ENCODE measurements around the gene H3-3A. TPM values are rescaled to one million over a fixed set of nuclear protein-coding genes. Genes with fewer than 3 reads are reported as not detected.

H3-3A gene
- total RNA-seq, 1 donor from 2014 or later = 606 TPM

DNA sequence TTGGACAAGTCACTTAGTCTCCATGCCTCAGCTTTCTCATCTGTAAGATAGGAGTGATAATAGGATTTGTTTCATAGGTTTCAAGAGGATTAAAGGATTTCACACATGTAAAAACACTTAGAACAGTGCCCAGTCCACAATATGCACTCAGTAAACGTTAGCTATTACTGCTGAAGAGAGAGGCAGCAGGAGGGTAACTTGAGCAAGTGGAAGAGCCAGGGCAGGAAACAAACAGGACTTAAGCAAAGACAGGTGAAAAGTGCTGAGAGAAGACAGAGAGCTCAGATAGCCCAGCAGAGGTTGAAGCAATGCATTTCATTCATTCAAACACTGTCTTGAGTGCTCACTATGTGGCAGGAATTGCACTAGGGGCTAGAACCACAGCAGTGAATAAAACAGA lies 21.1 kb upstream of the H3-3A start:
- no peaks in the 10 kb centered on the region for H3K4me1 Mint-ChIP-seq (ENCODE audit: unreplicated experiment)

DNA sequence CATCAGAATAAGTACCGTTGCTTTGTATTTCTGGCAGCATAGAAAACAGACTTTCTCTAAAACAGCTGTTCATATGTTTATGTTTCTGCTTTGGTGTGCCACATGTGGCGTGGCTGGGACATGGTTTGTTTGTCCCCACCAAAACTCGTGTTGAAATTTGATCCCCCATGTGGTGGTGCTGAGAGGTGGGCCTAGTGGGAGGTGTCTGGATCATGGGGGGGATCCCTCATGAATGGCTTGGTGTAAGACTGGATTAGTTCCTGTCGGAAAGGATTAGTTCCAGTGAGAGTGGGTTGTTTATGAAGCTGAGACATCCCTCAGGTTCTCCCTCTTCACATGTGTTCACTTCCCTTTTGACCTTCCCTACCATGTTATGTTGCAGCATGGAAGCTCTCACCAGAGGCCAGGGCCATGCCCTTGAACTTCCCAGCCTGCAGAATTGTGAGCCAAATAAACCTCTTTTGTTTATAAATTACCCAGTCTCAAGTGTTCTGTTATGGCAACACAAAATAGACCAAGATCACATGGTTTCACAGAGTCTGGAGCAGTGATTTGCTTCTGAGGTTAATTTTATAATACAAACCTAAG lies 17.9 kb upstream of the H3-3A start:
- no peak overlapping the region for H3K4me3 Mint-ChIP-seq (ENCODE audit: unreplicated experiment)
- TF ChIP-seq, protein P1, sequence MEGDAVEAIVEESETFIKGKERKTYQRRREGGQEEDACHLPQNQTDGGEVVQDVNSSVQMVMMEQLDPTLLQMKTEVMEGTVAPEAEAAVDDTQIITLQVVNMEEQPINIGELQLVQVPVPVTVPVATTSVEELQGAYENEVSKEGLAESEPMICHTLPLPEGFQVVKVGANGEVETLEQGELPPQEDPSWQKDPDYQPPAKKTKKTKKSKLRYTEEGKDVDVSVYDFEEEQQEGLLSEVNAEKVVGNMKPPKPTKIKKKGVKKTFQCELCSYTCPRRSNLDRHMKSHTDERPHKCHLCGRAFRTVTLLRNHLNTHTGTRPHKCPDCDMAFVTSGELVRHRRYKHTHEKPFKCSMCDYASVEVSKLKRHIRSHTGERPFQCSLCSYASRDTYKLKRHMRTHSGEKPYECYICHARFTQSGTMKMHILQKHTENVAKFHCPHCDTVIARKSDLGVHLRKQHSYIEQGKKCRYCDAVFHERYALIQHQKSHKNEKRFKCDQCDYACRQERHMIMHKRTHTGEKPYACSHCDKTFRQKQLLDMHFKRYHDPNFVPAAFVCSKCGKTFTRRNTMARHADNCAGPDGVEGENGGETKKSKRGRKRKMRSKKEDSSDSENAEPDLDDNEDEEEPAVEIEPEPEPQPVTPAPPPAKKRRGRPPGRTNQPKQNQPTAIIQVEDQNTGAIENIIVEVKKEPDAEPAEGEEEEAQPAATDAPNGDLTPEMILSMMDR (IDR thresholded peaks at IDR 0.05; ENCODE audit: unreplicated experiment) = no peak
- H3K27me3 Mint-ChIP-seq (ENCODE audit: unreplicated experiment) = peaks cover 7% of the 10 kb centered on the region
- no peaks in the 10 kb centered on the region for H3K9me3 Mint-ChIP-seq (ENCODE audit: unreplicated experiment)
- no peak overlapping the region for H3K27ac Mint-ChIP-seq (ENCODE audit: unreplicated experiment)
- DNase-seq (ENCODE audit: low spot score) = no peak
- no peaks in the 10 kb centered on the region for H3K36me3 Mint-ChIP-seq (ENCODE audit: low read depth, unreplicated experiment)
- no peaks in the 10 kb centered on the region for H3K4me1 Mint-ChIP-seq (ENCODE audit: unreplicated experiment)

More for the DNA sequence above, 21.1 kb upstream of the H3-3A start:
- Mint-ChIP-seq H3K36me3 (ENCODE audit: low read depth, unreplicated experiment) (no peaks in the 10 kb centered on the region), H3K9me3 (ENCODE audit: unreplicated experiment) (no peaks in the 10 kb centered on the region), H3K27me3 (ENCODE audit: unreplicated experiment) (peaks cover 7% of the 10 kb centered on the region), H3K4me3 (ENCODE audit: unreplicated experiment) (no peak overlapping the region), H3K27ac (ENCODE audit: unreplicated experiment) (no peak overlapping the region)
- TF ChIP-seq, protein P1 (IDR thresholded peaks at IDR 0.05; ENCODE audit: unreplicated experiment) = no peak
- no peak for DNase-seq (ENCODE audit: low spot score)

DNA sequence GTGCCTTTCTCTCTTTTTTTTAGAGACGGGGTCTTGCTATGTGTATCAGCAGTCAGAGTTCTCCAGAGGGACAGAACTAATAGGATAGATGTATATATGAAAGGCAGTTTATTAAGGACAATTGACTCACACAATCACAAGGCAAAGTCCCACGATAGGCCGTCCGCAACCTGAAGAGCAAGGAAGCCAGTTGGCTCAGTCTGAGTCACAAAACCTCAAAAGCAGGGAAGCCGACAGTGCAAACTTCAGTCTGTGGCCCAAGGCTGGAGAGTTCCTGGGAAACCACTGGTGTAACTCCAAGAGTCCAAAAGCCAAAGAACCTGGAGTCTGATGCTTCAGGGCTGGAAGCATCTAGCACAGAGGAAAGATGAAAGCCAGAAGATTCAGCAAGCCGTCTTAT lies 16.3 kb upstream of the H3-3A start:
- Mint-ChIP-seq H3K4me3 (ENCODE audit: unreplicated experiment) (no peak overlapping the region), H3K27ac (ENCODE audit: unreplicated experiment) (no peak overlapping the region), H3K4me1 (ENCODE audit: unreplicated experiment) (no peaks in the 10 kb centered on the region), H3K9me3 (ENCODE audit: unreplicated experiment) (no peaks in the 10 kb centered on the region), H3K27me3 (ENCODE audit: unreplicated experiment) (peaks cover 5% of the 10 kb centered on the region), H3K36me3 (ENCODE audit: low read depth, unreplicated experiment) (no peaks in the 10 kb centered on the region)
- DNase-seq (ENCODE audit: low spot score) = no peak
- TF ChIP-seq, protein P1 (IDR thresholded peaks at IDR 0.05; ENCODE audit: unreplicated experiment) = no peak

DNA sequence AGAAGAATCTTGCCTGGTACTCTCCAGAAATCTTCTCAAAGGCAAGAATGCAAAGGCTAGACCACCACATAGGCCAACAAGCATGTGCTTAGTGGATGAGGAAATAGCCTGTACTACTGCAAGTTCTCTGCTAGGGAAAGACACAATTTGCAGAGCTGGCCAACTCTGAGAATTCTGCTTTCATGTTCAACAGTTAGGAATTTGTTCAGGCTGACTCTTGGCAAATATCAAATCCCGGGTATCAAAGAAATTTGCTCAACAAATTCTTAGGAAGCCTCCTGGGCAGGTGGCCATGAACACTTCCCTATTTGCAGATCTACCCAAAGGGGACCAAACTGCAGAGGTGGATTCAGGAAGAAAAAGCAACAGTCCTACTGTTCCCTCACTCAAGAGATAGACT lies 15.0 kb upstream of the H3-3A start:
- Mint-ChIP-seq H3K4me3 (ENCODE audit: unreplicated experiment) (no peak overlapping the region), H3K9me3 (ENCODE audit: unreplicated experiment) (no peaks in the 10 kb centered on the region), H3K36me3 (ENCODE audit: low read depth, unreplicated experiment) (no peaks in the 10 kb centered on the region), H3K27ac (ENCODE audit: unreplicated experiment) (no peak overlapping the region), H3K4me1 (ENCODE audit: unreplicated experiment) (no peaks in the 10 kb centered on the region), H3K27me3 (ENCODE audit: unreplicated experiment) (peaks cover 3% of the 10 kb centered on the region)
- no peak for DNase-seq (ENCODE audit: low spot score)
- TF ChIP-seq, protein P1 (IDR thresholded peaks at IDR 0.05; ENCODE audit: unreplicated experiment) = no peak

DNA sequence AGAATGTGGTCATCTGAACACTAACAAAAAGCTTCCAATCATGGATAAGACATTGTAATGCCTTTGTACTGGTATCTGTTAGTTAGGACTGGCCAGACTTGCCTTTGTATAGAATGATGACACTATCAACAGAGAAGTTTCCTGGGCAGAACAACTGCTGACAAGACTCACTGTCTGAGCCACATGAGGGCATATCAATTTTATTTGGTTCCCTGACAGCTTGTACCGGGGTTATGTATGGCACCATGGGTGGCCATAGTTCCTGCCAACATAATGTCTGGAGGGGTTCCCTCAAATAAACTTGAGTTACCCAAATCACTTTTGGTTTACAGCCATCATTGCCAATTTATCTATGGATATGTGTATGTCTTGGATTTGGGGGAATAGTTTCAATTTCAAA lies 13.6 kb upstream of the H3-3A start:
- Mint-ChIP-seq H3K27ac (ENCODE audit: unreplicated experiment) (no peak overlapping the region), H3K27me3 (ENCODE audit: unreplicated experiment) (peaks cover 5% of the 10 kb centered on the region), H3K36me3 (ENCODE audit: low read depth, unreplicated experiment) (no peaks in the 10 kb centered on the region), H3K4me3 (ENCODE audit: unreplicated experiment) (no peak overlapping the region), H3K4me1 (ENCODE audit: unreplicated experiment) (no peaks in the 10 kb centered on the region), H3K9me3 (ENCODE audit: unreplicated experiment) (no peaks in the 10 kb centered on the region)
- TF ChIP-seq, protein P1 (IDR thresholded peaks at IDR 0.05; ENCODE audit: unreplicated experiment) = no peak
- no peak for DNase-seq (ENCODE audit: low spot score)

Measured in endothelial cell (in vitro differentiated cells).